Measurements from ENCODE around the gene ZNF618.

GRCh38 chr9:114011313-114011712 lies 135.2 kb downstream of the ZNF618 start:
- no peak for TF ChIP-seq CTCF (IDR thresholded peaks at IDR 0.05; ENCODE audit: low read depth, low read length, poor library complexity, severe bottlenecking)
- no peak for TF ChIP-seq EZH2phosphoT487 (IDR thresholded peaks at IDR 0.05; ENCODE audit: borderline replicate concordance, low read length)
